Hippocampal formation (tissue), 2 donors: ENCODE results near the gene COX6B2.
"Not testable (repeated sequence)": the region's sequence is repeated elsewhere in the genome, so short reads cannot be mapped to it uniquely, and the experiment has no call there.

Source experiments
- DNase-seq, 2 donors: peaks; one replicate each; lab custom pipeline; 2025; lab: John Stamatoyannopoulos, UW

The COX6B2 gene

DNA sequence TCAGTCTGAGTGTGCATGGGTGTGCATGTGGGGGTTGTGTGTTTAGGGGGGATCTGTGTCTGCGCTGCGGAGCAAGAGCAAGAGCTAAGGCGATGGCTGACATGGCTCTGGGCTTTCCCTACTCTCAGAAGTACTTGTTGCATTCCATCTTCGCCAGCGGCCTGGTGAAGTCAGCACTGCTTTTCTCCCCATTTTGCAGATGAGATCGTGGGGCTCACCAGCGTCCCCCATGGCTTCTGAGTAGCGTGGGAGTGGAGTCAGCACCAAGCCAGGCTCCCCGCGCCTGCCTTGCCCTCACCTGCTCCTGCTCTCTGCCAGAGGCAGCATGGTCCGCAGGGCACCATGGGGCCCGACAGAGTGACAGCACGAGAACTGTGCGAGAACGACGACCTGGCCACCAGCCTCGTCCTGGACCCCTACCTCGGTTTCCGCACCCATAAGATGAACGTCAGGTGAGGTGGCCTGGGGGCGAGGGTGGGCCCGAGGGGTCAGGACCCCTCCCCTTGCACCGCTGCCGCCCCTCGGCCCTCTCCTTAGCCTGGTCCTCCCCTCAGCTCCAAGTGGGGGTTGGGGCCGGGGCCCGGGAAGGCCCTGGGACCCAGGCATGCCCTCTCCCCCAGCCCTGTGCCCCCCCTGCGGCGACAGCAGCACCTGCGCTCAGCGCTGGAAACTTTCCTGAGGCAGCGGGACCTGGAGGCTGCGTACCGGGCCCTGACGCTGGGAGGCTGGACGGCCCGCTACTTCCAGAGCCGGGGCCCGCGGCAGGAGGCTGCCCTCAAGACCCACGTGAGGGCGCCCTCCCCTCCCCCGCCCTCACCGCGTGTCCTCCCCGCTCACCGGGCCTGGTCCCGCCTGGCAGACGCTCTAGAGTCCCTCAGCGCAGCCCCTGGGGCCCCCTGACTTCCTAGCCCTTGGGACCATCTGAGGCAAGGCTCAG is 12.7 kb downstream of the COX6B2 start:
- no peak for DNase-seq

DNA sequence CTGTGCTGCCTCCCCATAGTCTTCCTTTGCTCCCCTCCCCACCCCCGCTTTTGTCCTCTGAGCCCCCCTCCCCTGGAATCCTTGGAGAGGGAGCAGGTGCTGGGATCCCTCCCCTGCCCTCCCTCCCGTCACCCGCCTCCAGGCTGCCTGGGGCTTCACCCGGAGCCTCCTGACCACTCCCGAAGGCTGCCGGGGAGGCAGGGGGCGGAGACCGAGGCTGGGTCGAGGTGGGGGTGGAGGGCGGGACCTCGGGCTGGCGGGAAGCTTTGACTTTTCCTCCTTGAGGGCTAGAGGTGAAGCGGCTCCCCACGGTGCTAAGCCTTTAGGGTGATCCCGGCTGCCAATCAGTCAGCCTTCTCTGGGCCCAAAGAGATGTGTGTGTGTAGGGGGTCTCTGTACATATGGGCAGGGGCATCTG is 13.3 kb downstream of the COX6B2 start:
- DNase-seq = no peak

DNA sequence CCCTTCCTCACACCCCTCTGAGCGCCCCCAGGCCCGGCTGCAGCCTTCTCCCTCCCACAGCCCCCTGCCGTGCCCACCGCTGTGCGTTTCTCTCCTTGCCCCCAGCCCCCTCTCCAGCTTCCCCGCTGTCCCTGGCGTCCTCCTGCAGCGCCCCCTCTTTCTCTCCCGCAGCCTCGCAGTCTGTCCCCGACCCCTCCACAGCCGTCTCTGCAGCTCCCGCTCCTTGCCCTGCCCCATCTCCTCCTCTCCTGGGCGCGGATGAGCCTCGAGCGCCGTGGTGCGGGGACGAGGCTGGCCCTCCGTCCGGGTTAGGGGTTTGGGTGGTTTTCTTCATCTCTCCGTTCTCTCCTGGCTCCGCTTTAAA is 13.8 kb downstream of the COX6B2 start:
- DNase-seq = no peak

DNA sequence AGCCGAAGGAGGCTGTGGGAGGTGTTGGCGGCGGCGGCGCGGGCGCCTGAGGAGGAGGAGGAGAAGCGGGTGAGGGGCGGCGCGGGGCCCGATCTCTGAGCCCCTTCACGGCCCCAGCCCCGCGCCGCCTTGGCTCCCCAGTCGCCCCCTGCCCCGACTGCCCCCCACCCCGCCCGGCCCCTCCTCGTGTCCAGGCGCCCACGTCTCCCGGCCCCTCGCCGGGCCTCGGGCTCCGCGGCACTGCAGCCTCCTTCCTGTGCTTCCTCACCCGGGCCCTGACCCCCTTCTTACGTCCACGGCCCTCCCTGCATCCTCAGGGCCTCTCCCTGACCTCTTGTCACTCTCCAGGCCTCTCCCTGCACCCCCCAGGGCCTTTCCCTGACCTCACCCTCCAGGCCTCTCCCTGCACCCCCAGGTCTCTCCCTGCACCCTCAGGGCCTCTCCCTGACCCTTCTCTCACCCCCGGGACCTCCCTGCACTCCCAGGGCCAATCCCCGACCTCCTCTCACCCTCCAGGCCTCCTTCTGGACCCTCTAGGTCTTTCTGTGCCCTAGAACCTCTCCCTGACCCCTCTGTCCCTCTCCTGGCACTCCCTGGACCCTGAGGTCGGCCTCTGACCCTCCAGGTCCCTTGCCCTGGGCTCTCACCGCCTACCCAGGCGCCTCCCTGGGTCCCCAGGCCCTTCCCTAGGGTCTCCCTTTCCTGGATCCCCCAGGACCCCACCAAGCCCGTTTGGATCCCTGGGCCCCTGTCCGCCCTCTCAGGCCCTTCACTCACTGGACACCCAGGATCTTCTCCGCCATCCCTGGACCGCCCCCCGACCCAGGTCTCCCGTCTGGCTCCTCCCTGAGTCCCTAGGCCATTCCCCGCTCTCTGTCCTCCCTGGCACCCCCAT is 14.4 kb downstream of the COX6B2 start:
- DNase-seq = no peak

DNA sequence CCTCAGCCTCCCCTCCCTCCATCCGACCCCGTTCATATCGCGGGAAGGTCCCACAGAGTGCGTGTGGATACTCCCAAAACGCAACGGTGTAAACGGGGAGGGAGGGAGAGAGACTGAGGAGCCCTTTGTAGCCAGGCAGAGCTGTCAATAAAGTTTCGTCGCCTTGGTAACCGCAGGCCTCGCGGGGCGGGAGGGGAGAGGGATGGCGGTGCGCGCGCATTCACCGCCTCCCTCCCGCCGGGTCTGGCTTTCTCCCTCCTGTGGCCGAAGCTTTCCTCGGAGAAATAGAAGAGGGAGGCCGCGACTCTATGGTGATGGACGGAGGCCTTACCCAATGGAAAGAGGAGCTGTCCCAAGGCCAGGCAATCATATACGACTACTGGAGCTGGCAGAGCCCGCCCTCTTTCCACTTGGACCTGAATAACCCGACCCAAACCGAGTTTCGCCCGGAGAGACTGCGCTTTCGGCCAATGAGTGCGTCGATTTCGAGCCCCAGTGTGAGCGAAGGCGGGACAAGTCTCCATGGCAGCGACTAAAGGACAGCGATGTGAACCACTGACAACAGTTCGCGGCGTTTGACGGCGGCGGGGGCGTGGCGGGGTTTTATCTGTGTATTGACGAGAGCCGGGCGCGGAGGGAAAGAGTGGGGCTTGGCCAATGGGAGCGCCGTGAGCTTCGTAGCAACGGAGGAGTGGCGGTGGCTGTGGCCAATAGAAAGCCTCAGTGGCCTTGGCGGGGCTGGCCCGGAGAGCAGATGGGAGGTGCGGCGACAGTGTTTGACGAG is 15.2 kb downstream of the COX6B2 start, which contains the start of gene KMT5C:
Gene KMT5C, plus strand, starts transcription at position 772 of the 784 bp plus-strand sequence. CDS start 2,061 bp downstream, outside the sequence.
- DNase-seq = peak; percentile 100

DNA sequence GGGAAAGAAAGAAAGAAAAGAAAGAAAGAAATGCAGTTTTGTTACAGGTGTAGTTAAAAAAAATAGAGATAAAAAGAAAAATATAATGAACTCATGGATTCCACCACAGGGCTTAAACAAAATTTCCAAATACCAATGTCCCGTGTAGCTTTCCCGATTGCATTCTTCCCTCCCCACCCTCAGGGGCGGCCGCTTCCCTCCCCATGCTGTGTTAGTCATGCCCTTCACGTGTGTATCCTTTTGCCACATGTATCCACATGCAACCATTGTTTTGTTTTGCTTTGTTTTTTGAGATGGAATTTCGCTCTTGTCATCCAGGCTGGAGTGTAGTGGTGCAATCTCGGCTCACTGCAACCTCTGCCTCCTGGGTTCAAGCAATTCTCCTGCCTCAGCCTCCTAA is 18.4 kb downstream of the COX6B2 start:
- DNase-seq = no peak

DNA sequence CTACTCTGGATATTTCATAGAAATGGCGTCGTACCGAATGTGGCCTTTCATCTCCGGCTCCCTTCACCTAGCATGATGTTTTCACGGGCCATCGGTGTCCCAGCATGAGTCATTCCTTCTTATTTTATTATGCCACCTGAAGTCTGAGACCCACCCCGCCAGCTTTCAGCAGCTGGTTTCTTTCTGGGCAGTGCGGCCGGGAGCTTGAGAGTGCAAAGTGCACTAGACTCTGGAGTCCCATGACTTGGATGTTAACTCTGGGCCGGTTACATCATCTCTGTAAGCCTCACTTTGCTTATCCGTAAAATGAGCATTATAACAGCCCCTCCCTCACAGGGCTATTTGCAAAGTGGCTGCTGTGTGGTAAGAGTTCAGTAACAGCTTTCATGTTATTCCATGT is 20.6 kb downstream of the COX6B2 start:
- DNase-seq = no peak

DNA sequence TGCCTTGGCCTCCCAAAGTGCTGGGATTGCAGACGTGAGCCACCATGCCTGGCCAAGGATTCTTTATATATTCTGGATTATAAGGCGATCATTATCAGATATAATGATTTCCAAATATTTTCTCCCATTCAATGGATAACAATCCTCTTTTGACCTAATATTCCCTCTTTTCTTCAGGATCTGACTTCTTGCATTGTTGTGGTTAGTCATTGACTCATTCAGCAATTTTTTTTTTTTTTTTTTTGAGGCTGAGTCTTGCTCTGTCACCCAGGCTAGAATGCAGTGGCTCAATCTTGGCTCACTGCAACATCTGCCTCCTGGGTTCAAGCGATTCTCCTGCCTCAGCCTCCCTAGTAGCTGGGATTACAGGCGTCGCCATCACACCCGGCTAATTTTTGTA is 24.7 kb downstream of the COX6B2 start:
- DNase-seq = not testable (repeated sequence)

DNA sequence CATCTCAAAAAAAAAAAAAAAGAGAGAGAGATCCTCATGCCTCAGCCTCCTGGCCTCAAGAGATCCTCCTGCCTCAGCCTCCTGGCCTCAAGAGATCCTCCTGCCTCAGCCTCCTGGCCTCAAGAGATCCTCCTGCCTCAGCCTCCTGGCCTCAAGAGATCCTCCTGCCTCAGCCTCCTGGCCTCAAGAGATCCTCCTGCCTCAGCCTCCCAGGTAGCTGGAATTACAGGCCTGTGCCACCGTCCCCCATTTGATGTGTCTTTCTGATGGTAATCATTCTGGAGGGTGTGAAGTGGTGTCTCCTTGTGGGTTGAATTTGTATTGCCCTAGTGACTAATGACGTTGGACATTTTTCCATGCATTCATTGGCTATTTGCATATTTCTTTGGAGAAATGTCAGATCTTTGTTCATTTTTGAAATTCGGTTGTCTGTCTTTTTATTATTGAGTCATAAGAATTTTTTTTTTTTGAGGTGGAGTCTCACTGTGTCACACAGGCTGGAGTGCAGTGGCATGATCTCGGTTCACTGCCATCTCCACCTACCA is 25.7 kb downstream of the COX6B2 start:
- not testable (repeated sequence) for DNase-seq

DNA sequence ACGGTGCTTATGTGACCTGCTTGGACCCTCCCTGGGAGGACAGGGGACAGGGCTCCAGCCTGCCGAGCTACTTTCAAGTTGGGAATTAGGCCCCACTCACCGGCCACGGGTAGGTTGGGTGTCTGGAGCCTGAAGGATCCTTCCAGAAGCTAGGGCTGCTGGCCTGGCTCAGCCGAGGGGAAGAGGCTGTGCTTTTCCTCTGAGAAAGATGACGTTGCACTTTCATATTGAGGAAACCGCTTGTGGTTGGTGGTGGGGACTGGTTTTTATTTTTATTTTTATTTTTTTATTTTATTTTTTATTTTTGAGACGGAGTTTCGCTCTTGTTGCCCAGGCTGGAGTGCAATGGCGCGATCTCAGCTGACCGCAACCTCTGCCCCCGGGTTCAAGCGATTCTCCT is 29.3 kb downstream of the COX6B2 start, which contains the start of gene TMEM150B:
Gene TMEM150B, minus strand, starts transcription at position 170 of the 400 bp plus-strand sequence. CDS start 4,305 bp downstream, outside the sequence.
- DNase-seq = no peak

DNA sequence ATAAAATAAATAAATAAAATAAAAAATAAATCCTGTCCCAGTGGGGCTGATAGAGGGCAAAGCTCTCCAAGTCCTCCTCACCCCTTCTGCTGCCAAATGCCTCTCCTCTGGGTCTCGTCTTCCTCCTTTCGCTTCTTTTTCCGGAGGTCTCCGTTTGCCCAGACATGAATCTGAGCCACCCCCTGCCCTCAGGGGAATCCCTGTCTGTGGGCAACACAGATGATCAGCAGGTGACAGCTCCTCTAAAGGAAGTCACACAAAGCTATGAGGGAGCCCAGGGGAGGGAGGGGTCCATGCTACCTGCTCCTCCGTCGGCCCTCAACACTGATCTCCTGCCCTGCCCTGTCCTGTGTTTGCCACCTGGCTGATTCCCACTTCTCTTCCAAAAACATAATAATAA is 29.9 kb downstream of the COX6B2 start:
- no peak for DNase-seq

DNA sequence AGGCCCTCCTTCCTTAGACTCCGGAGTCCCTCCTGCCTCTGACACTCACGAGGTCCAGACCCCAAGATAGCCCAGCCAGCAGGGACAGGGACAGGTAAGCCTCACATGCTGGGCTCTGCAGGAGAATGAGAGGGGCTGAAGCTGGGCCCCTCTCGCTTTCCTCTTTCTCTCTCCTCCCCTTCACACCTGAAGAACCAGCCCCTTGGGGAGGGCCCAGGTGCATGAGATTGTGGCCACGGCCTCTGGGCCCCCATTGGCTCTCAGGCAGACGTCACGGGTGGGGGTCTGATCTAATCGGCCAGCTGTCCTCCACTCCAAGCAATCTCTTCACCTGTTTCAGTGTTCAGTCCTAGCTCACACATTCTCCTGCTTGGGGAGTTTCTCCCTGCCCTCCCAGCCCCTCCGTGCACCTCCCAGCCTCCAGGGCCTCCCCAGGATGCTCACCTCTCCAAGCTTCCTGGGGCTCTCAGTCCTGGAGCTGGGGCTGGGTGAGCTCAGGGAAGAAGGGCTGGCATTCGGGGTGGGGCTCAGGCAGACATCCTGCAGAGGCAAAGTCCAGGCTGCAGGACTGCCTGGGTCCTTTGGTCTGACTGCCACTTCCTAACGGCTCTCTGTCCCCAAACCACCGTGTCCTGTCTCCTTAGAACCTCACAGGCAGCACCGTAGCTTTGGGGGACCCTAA is 32.2 kb downstream of the COX6B2 start:
- no peak for DNase-seq

DNA sequence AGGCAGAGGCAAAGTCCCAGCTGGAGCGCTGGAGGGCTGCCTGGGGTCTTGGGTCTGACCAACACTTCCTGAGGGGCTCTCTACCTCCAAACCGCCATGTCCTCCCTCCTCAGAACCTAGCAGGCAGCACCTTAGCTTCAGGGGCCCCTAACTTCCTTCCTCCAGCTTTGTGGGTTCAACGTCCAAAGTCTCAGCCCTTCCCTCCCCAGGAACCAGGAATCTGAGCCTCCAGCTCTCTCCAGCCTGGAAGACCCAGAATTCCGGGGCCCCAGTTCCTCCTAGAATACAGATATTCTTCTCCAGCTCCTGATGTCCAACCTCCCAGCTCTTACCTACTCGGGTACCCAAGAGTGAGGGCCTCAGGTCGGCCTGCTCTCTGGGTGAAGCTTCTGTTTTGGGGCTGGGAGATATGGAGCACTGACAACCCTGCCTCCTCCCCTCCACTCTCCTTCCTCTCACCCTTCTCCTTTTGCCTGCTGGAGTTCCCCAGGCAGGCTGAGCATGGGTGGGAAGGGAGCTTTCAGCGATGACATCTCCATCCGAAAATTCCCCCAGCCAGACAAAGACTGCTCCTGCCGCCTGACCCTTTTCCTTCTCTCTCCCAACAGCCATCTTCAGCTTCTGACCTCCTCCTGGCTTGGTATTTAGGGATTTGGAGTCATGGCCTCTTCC is 32.9 kb downstream of the COX6B2 start:
- no peak for DNase-seq

DNA sequence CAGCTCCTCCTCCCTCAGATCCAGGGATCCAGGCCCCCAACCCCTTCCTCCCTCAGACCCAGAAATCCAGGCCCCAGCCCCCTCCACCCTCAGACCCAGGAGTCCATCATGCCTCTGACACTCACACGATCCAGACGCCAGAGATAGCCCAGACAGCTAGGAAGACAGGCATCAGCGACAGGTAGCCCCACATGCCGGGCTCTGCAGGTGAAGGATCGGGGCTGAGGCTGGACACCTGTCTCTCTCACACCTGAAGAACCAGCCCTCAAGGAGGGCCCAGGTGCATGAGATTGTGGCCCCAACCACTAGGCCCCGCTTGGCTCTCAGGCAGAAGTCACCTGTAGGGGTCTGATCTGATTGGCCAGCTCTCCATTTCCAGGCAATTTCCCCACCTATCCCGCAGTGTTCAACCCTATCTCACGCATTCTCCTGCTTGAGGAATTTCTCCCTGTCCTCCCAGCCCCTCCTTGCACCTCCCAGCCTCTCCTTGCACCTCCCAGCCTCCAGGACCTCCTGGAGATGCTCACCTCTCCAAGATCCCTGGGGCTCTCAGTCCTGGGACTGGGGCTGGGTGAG is 33.6 kb downstream of the COX6B2 start:
- DNase-seq = no peak

DNA sequence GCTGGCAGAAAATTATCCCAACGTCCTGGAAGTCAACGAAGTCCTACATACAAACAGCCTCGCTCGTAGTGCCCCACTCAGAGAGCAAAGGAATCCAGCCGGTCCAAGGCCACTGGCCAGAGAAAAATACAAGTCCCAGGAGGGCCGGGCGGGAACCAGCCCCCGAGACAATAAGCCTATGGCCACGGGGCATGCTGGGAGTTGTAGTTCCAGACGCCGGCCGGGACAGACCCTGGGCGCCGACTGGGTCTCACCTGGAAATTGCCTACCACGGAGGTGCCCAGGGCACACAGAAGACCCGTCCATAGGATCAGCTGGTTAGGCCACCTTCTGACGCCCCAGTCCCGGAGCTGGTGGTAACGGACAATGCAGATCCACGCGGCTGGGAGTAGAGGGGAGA is 34.7 kb downstream of the COX6B2 start:
- peak in 1 of 2 donors; percentile 16 for DNase-seq

DNA sequence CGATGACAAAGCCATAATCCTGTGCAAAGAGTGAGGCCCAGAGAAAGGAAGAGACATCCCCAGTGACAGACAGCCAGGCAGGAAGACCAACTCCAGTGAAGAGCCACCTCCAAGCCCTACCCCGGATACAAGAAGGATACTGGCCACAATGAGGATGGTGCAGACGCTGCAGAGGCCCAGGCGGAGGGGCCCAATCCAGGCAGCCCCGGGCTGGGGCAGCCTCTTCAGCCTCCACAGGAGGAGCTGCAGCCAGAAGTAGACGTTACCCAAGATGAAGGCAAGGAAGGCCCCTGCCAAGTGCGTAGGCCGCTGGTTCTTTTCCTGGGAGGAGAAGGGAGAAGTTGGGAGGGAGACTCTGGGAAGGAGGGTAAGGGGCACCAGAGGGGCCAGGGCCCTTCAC is 37.9 kb downstream of the COX6B2 start:
- DNase-seq = no peak

DNA sequence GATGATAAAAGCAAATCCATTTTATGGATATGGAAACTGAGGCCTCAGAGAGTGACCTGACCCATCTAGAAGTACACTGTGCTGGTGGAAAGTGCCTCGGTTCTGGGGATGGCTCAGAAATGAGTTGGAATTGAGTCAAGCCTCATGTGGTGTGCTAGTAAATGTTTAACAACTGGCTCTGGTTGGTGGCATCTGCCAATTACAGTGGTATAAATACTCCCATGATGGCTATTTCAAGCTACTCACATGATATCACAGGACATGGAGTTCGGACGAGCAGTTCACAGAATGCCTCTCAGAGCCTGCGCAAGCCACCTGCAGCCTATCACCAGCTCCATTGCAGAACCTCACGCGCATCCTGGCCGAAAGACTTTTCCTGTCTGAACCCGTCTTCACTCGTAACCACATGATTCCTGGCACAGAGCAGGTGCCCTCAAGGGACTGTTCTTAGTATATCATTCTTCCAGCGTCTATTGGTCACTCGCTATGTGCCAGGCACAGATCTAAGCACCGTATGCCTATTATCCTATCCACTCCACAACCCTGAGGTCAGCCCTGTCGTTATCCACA is 38.5 kb downstream of the COX6B2 start:
- DNase-seq = no peak

DNA sequence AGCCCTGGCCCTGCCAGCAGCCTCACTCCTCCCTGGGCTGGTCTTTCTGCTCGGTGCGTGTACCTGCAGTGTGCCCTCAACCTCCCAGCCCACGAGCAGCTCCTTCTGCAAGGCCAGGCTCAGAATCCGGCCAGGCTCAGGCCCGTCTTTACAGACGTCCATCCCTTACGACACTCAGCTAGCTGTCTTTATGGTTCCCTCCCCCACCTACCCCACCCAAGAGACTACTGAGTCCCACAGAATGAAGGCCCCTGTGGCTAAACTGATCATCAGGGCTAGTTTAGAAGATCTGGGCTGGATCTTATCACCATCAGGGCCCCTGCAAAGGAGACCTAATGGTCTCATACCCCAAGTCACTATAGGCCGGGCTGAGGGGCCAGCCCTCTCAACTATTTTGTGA is 40.1 kb downstream of the COX6B2 start:
- no peak for DNase-seq
